Ishikawa (cell line): ENCODE measurements around the gene REV1.

Experiments
- CREB1 ChIP-seq: IDR thresholded peaks from 2 replicates; pipeline ENCODE4 v1.6.1; 2012; ENCODE audit warnings: low read depth
- EGR1 ChIP-seq: IDR thresholded peaks from 2 replicates; pipeline ENCODE4 v1.6.1; 2012
- EP300 ChIP-seq: IDR thresholded peaks from 2 replicates; pipeline ENCODE4 v1.6.1; 2012; ENCODE audit warnings: borderline replicate concordance
- FOXM1 ChIP-seq: IDR thresholded peaks from 2 replicates; pipeline ENCODE4 v1.6.1; 2012; ENCODE audit warnings: low read depth, borderline replicate concordance
- TAF1 ChIP-seq: IDR thresholded peaks from 2 replicates; pipeline ENCODE4 v1.6.1; 2012; ENCODE audit warnings: low read depth, mild to moderate bottlenecking
- TCF12 ChIP-seq: IDR thresholded peaks from 2 replicates; pipeline ENCODE4 v1.6.1; 2012; ENCODE audit warnings: low read depth
- TEAD4 ChIP-seq: IDR thresholded peaks from 2 replicates; pipeline ENCODE4 v1.6.1; 2012
- YY1 ChIP-seq: IDR thresholded peaks from 2 replicates; pipeline ENCODE4 v1.6.1; 2012; ENCODE audit warnings: low read depth
- TF ChIP-seq, protein P1 (sequence below): IDR thresholded peaks from 2 replicates; pipeline ENCODE4 v1.6.1; 2012
- TF ChIP-seq, protein P2 (sequence below): IDR thresholded peaks from 2 replicates; pipeline ENCODE4 v1.6.1; 2012; ENCODE audit warnings: low read depth, mild to moderate bottlenecking

DNA sequence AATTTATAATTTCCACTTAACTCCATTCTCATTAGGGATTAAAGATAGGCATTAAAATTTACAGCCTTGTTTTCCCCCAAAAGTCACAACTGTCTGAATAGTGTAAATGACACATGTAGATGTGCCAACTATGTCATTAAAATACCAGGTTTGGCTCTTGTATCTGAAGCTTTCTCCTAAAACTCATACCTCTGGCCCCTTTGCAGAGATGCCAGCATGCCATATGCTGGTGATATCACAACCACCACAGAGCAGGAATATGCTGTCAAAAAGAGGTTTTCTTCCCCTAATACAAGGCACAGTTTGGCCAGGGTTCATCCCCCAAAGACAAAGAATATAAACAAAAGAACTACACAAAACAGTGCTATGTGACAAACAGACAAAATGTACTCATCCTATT, 65.4 kb downstream of the REV1 start:
- TF ChIP-seq, protein P1, sequence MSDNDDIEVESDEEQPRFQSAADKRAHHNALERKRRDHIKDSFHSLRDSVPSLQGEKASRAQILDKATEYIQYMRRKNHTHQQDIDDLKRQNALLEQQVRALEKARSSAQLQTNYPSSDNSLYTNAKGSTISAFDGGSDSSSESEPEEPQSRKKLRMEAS = no peak
- TF ChIP-seq EGR1 (no peak), TAF1 (no peak), TCF12 (no peak), CREB1 (no peak), YY1 (no peak), EP300 (no peak), FOXM1 (no peak), TEAD4 (no peak)
- TF ChIP-seq, protein P2, sequence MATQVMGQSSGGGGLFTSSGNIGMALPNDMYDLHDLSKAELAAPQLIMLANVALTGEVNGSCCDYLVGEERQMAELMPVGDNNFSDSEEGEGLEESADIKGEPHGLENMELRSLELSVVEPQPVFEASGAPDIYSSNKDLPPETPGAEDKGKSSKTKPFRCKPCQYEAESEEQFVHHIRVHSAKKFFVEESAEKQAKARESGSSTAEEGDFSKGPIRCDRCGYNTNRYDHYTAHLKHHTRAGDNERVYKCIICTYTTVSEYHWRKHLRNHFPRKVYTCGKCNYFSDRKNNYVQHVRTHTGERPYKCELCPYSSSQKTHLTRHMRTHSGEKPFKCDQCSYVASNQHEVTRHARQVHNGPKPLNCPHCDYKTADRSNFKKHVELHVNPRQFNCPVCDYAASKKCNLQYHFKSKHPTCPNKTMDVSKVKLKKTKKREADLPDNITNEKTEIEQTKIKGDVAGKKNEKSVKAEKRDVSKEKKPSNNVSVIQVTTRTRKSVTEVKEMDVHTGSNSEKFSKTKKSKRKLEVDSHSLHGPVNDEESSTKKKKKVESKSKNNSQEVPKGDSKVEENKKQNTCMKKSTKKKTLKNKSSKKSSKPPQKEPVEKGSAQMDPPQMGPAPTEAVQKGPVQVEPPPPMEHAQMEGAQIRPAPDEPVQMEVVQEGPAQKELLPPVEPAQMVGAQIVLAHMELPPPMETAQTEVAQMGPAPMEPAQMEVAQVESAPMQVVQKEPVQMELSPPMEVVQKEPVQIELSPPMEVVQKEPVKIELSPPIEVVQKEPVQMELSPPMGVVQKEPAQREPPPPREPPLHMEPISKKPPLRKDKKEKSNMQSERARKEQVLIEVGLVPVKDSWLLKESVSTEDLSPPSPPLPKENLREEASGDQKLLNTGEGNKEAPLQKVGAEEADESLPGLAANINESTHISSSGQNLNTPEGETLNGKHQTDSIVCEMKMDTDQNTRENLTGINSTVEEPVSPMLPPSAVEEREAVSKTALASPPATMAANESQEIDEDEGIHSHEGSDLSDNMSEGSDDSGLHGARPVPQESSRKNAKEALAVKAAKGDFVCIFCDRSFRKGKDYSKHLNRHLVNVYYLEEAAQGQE = no peak
